HFFc6 (cell line): Measurements from ENCODE around the gene WNK2. TPM values are rescaled to one million over a fixed set of nuclear protein-coding genes. Genes with fewer than 3 reads are reported as not detected.

ENCODE experiments used
- DNase-seq: peaks from one replicate; pipeline ENCODE4 v3.0.0-alpha.2; 2018
- H3K27ac Mint-ChIP-seq: 2 replicates; pipeline ENCODE4 v1.8.0; 2020; ENCODE audit warnings: mild to moderate bottlenecking, mixed read lengths
- H3K27me3 Mint-ChIP-seq: 2 replicates; pipeline ENCODE4 v1.8.0; 2021; ENCODE audit warnings: mild to moderate bottlenecking, moderate library complexity, mixed read lengths; ENCODE audit not compliant: insufficient read depth
- H3K36me3 Mint-ChIP-seq: 2 replicates; pipeline ENCODE4 v1.8.0; 2021; ENCODE audit warnings: low read depth, mixed read lengths
- H3K4me1 Mint-ChIP-seq: 2 replicates; pipeline ENCODE4 v1.8.0; 2020; ENCODE audit warnings: low read depth, mixed read lengths
- H3K4me3 Mint-ChIP-seq: 2 replicates; pipeline ENCODE4 v1.8.0; 2020; ENCODE audit warnings: mild to moderate bottlenecking, moderate library complexity, mixed read lengths
- H3K9me3 Mint-ChIP-seq: 2 replicates; pipeline ENCODE4 v1.8.0; 2020; ENCODE audit warnings: mild to moderate bottlenecking, mixed read lengths
- total RNA-seq, 6 experiments: library from RNA; stranded (reverse); fragmentation: NEBNext Ultra II Directional; extraction: Animal tissue kit (Norgen Biotek cat#: 25700); gene quantifications; 2 replicates in 1 of 6; 3 replicates in 5 of 6; pipeline ENCODE4 v1.2.3, GENCODE V29; 2021
- TF ChIP-seq, protein P1 (sequence below): fragments of 200-600 bp; sonication (generic); IDR thresholded peaks from 2 replicates; pipeline ENCODE4 v1.5.0; 2021; ENCODE audit warnings: antibody characterized with exemption, mild to moderate bottlenecking

Gene WNK2
- total RNA-seq, 6 experiments from 2014 or later, result not detected

DNA sequence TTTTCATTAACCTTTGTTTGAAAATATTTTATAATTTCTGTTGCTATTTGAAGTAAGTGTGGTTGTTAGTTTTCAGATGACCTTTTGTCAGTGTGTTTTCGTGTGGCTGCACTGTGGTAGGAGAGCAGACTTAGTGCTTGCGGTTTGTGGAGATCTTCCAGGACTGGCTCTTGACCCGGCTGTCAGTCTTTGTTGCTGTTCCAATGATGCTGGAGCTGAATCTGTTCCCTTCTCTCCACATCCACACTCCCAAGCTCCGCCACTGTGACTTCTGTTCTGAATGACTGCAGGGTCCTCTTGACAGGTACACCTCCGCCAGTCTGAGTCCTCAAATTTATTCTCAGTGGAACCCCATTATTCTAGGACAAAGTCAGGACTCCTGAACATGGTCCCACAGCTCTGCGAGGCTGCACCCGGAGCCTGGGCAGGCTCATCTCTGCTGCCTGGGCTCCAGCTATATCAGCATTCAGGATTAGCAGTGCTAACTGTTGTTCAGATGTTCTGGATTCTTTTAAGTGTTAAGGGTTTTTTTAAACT, 126.0 kb downstream of the WNK2 start:
- peaks cover 10% of the 10 kb centered on the region for H3K4me1 Mint-ChIP-seq
- peaks cover 15% of the 10 kb centered on the region for H3K27me3 Mint-ChIP-seq
- H3K9me3 Mint-ChIP-seq, result no peaks in the 10 kb centered on the region
- no peak overlapping the region for H3K4me3 Mint-ChIP-seq
- no peaks in the 10 kb centered on the region for H3K36me3 Mint-ChIP-seq
- TF ChIP-seq, protein P1, sequence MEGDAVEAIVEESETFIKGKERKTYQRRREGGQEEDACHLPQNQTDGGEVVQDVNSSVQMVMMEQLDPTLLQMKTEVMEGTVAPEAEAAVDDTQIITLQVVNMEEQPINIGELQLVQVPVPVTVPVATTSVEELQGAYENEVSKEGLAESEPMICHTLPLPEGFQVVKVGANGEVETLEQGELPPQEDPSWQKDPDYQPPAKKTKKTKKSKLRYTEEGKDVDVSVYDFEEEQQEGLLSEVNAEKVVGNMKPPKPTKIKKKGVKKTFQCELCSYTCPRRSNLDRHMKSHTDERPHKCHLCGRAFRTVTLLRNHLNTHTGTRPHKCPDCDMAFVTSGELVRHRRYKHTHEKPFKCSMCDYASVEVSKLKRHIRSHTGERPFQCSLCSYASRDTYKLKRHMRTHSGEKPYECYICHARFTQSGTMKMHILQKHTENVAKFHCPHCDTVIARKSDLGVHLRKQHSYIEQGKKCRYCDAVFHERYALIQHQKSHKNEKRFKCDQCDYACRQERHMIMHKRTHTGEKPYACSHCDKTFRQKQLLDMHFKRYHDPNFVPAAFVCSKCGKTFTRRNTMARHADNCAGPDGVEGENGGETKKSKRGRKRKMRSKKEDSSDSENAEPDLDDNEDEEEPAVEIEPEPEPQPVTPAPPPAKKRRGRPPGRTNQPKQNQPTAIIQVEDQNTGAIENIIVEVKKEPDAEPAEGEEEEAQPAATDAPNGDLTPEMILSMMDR, result no peak
- H3K27ac Mint-ChIP-seq, result no peak overlapping the region
- no peak for DNase-seq

DNA sequence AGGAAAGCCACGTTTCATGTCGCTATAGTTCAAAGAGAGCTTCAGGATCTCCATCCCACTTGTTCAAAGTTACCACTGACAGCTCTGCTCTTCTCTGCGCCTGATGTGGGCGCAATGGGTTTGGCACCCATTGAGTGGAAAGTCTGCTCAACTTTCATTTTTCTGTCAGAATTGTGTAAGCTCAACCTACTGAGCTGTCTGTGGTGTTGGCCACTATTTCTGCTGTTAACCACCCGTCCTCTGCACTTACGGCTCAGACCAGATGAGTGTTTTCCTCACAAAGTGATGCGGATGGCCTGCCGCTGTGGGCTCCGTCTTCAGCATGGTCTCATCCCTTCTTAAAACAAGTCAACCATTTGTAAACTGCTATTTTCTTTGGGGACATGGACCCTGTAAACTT, 131.2 kb downstream of the WNK2 start:
- TF ChIP-seq, protein P1, result no peak
- no peaks in the 10 kb centered on the region for H3K36me3 Mint-ChIP-seq
- H3K9me3 Mint-ChIP-seq, result no peaks in the 10 kb centered on the region
- no peak overlapping the region for H3K4me3 Mint-ChIP-seq
- DNase-seq, result no peak
- peaks cover 10% of the 10 kb centered on the region for H3K4me1 Mint-ChIP-seq
- H3K27me3 Mint-ChIP-seq, result peaks cover 21% of the 10 kb centered on the region
- H3K27ac Mint-ChIP-seq, result no peak overlapping the region

DNA sequence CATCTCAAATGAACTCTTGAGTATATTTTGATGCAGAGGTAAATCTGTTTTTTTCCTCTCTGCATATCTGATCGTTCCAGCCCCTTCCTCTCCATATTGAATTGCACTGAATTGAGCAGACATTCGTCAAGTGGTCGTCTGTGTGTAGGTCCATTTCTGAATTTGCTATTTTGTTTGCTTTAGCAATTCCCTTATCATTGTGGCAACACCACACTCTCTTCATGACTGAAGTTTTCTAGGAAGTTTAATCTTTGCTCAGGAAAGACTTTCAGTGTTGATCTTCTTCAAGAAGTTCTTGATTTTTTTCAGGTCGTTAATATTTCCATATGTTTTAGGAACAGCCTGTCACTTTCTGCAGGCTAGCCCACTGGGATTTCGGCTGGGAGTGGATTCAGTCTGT, 132.0 kb downstream of the WNK2 start:
- peaks cover 14% of the 10 kb centered on the region for H3K27me3 Mint-ChIP-seq
- no peaks in the 10 kb centered on the region for H3K36me3 Mint-ChIP-seq
- H3K4me1 Mint-ChIP-seq, result peaks cover 10% of the 10 kb centered on the region
- TF ChIP-seq, protein P1, result no peak
- H3K27ac Mint-ChIP-seq, result no peak overlapping the region
- H3K4me3 Mint-ChIP-seq, result no peak overlapping the region
- no peak for DNase-seq
- H3K9me3 Mint-ChIP-seq, result no peaks in the 10 kb centered on the region

DNA sequence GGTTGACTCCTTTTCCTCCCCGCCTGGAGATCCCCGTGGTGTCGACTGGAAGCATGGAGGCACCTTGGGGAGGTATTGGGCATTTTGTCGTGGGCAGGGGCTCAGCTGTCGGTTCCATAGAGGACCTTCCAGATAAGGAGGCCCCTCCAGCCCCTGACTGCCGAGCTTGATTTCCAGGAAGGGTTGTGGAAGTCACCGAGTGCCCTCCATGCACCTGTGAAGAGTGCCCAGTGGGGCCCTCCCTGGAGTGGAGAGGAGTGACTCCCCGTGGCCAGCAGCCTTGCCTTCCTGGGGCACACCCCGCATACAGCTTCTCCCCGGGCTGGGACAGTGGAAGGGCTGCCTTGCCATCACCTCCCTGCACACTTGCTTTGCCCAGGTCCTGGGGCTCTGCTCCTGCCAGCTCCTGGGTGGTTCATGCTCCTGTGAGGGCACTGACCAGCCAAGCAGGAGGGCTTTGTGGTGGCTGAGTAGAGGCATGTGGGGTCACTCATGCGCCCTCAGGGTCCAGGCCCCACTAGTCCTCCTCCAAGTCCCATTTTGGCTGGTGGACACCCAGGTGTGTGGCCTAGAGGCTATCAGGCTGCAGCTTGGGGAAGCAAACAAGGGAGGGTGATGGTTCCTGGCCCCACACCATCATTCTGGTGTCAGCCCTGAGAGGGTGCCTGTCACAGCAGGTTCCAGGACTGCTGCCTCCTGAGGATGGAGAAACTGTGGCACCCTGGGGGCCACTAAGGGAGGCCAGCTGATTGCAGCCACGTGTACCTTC, 133.0 kb downstream of the WNK2 start:
- H3K36me3 Mint-ChIP-seq, result no peaks in the 10 kb centered on the region
- H3K27ac Mint-ChIP-seq, result no peak overlapping the region
- H3K4me3 Mint-ChIP-seq, result no peak overlapping the region
- TF ChIP-seq, protein P1, result no peak
- H3K4me1 Mint-ChIP-seq, result peaks cover 10% of the 10 kb centered on the region
- DNase-seq, result no peak
- H3K27me3 Mint-ChIP-seq, result peaks cover 14% of the 10 kb centered on the region
- no peaks in the 10 kb centered on the region for H3K9me3 Mint-ChIP-seq

DNA sequence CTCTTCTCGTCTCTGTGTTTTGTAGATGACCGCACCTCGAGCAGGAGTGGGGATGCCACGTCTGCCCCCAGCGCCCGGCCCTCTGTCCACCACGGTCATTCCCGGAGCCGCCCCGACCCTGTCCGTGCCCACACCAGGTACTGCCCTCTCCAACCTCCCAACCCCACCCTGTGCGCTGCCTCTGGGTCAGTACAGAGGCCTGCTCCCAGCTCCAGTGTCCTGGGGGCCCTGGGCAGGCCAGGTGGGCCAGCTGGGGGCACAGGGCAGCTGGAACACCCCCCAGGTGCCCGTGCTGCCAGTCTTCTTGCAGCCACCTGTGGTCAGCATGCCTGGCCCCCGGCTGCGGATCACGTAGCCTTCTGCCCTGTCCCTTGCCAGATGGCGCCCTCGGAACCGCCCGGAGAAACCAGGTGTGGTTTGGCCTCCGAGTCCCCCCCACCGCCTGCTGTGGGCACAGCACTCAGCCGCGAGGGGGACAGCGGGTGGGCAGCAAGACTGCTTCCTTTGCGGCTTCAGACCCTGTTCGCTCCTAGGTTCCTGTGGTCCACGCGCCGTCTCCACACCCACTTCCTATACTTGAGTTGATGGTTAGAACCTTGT, 133.7 kb downstream of the WNK2 start:
- DNase-seq, result no peak
- TF ChIP-seq, protein P1, result no peak
- Mint-ChIP-seq H3K27me3 (peaks cover 14% of the 10 kb centered on the region), H3K27ac (no peak overlapping the region), H3K9me3 (no peaks in the 10 kb centered on the region), H3K4me1 (peaks cover 8% of the 10 kb centered on the region), H3K4me3 (no peak overlapping the region), H3K36me3 (no peaks in the 10 kb centered on the region)
